K562 (cell line): ENCODE measurements around the gene EXOC3L1. TPM values are rescaled to one million over a fixed set of nuclear protein-coding genes. Genes with fewer than 3 reads are reported as not detected.
A peak's percentile ranks its signal among the peaks of the same experiment; 100 is the strongest.

ENCODE experiments used
- ARID1B ChIP-seq: fragments of 450-650 bp; IDR thresholded peaks from 2 replicates; pipeline ENCODE4 v1.6.1; 2016; ENCODE audit warnings: antibody characterized with exemption, mild to moderate bottlenecking, inconsistent platforms
- BRD9 ChIP-seq: fragments of 450-650 bp; IDR thresholded peaks from 2 replicates; pipeline ENCODE4 v1.6.1; 2018; ENCODE audit warnings: low read depth; ENCODE audit not compliant: partially characterized antibody
- FOXJ3 ChIP-seq: sonication (generic); formaldehyde crosslinking; IDR thresholded peaks from 2 replicates; pipeline ENCODE4 v1.4.0; 2020; ENCODE audit warnings: mild to moderate bottlenecking, missing genetic modification reagents
- GABPB2 ChIP-seq: fragments of 250-450 bp; sonication (Bioruptor Pico); conservative IDR thresholded peaks from 2 replicates; pipeline ENCODE4 v1.5.1; 2021; ENCODE audit warnings: mild to moderate bottlenecking
- HOXB6 ChIP-seq: fragments of 250-450 bp; sonication (Bioruptor Pico); IDR thresholded peaks from 2 replicates; pipeline ENCODE4 v1.5.1; 2022; ENCODE audit warnings: mild to moderate bottlenecking, borderline replicate concordance
- KLF1 ChIP-seq: fragments of 450-650 bp; IDR thresholded peaks from 2 replicates; pipeline ENCODE4 v1.6.1; 2016; ENCODE audit warnings: missing genetic modification characterization, missing compliant biosample characterization
- MTF1 ChIP-seq: fragments of 250-450 bp; sonication (Bioruptor Pico); IDR thresholded peaks from 2 replicates; pipeline ENCODE4 v1.9.0; 2021; ENCODE audit warnings: moderate library complexity, mild to moderate bottlenecking, inconsistent platforms, borderline replicate concordance
- NELFE ChIP-seq: IDR thresholded peaks from 2 replicates; pipeline ENCODE4 v1.6.1; 2011; ENCODE audit warnings: mild to moderate bottlenecking; ENCODE audit not compliant: insufficient read depth, insufficient read length
- RBM14 ChIP-seq: fragments of 200-400 bp; formaldehyde crosslinking; IDR thresholded peaks from 2 replicates; pipeline ENCODE4 v1.6.1; 2018; ENCODE audit warnings: low read depth, mild to moderate bottlenecking, low read length, moderate library complexity, borderline replicate concordance; ENCODE audit not compliant: insufficient read depth
- TCFL5 ChIP-seq: fragments of 250-450 bp; sonication (Bioruptor Pico); conservative IDR thresholded peaks from 2 replicates; pipeline ENCODE4 v1.6.1; 2021; ENCODE audit warnings: mild to moderate bottlenecking, moderate library complexity, matching md5 sums
- ZNF217 ChIP-seq: sonication (generic); formaldehyde crosslinking; IDR thresholded peaks from 2 replicates; pipeline ENCODE4 v1.8.0; 2022; ENCODE audit warnings: mild to moderate bottlenecking, missing genetic modification reagents
- ZNF23 ChIP-seq: fragments of 250-450 bp; sonication (Bioruptor Pico); IDR thresholded peaks from 2 replicates; pipeline ENCODE4 v1.4.0; 2020; ENCODE audit warnings: mild to moderate bottlenecking
- ZNF3 ChIP-seq: fragments of 250-450 bp; sonication (Bioruptor Pico); IDR thresholded peaks from 2 replicates; pipeline ENCODE4 v1.5.0; 2021; ENCODE audit warnings: mild to moderate bottlenecking, moderate library complexity
- ZNF408 ChIP-seq: fragments of 250-450 bp; sonication (Bioruptor Pico); IDR thresholded peaks from 2 replicates; pipeline ENCODE4 v1.4.0; 2020; ENCODE audit warnings: low read depth, mild to moderate bottlenecking, moderate library complexity
- ZNF764 ChIP-seq: fragments of 250-450 bp; sonication (Bioruptor Pico); IDR thresholded peaks from 2 replicates; pipeline ENCODE4 v1.4.0; 2020; ENCODE audit warnings: low read depth, mild to moderate bottlenecking, moderate library complexity
- polyA plus RNA-seq, 8 experiments: library from polyadenylated mRNA; depleted of rRNA in 4 of 8; stranded (reverse) in 5 of 8; unstranded in 3 of 8; fragments of >200 nt; fragmentation: Nextera tagmentation in 2 of 8; fragmentation: Illumina TruSeq in 1 of 8; extraction: Ambion mirVana in 2 of 8; extraction: Trizol in 1 of 8; gene quantifications; 2 replicates each; pipeline versions ENCODE4 v1.2.1 to v1.2.3, GENCODE V29; 2011 to 2014; ENCODE audit warnings: inconsistent platforms in 1 of 8, missing spikeins in 1 of 8
- total RNA-seq, 7 experiments: library from RNA; depleted of rRNA in 6 of 7; stranded (reverse); fragments of >200 nt in 6 of 7; fragmentation: Illumina TruSeq in 2 of 7; extraction: Trizol in 2 of 7; gene quantifications; 2 replicates each; pipeline versions ENCODE4 v1.2.1 to v1.2.3, GENCODE V29; 2011 to 2021; ENCODE audit warnings: low replicate concordance in 1 of 7
- TF ChIP-seq, protein P1 (sequence below), 2 experiments: fragments of 450-650 bp; formaldehyde crosslinking in 1 of 2; IDR thresholded peaks; 2 replicates each; pipeline versions ENCODE4 v1.4.0 to v1.6.1; 2014 to 2020; ENCODE audit warnings: mild to moderate bottlenecking in 2 of 2, borderline replicate concordance in 1 of 2, low read depth in 1 of 2
- TF ChIP-seq, protein P2 (sequence below): IDR thresholded peaks from 2 replicates; pipeline ENCODE4 v1.6.1; 2014; ENCODE audit warnings: antibody characterized with exemption

Gene EXOC3L1
- total and polyA plus RNA-seq, 9 of the 15 experiments (the other 6 are each of a cell fraction or from before 2014, with no cell fraction given): 0.08 TPM; not detected in 8

GRCh38 chr16:67226804-67227566 is 37.0 kb upstream of the EXOC3L1 start, which contains the start of gene TMEM208 (continued):
- peak; percentile 22 for TF ChIP-seq BRD9
- TF ChIP-seq ZNF3 (CRISPR knock-in tag): no peak
- TF ChIP-seq ARID1B: no peak; the same call in 1 of the 2 replicates
- TF ChIP-seq ZNF408 (CRISPR knock-in tag): no peak
- no peak for TF ChIP-seq RBM14
- no peak for TF ChIP-seq MTF1 (CRISPR knock-in tag)
- TF ChIP-seq, protein P1, sequence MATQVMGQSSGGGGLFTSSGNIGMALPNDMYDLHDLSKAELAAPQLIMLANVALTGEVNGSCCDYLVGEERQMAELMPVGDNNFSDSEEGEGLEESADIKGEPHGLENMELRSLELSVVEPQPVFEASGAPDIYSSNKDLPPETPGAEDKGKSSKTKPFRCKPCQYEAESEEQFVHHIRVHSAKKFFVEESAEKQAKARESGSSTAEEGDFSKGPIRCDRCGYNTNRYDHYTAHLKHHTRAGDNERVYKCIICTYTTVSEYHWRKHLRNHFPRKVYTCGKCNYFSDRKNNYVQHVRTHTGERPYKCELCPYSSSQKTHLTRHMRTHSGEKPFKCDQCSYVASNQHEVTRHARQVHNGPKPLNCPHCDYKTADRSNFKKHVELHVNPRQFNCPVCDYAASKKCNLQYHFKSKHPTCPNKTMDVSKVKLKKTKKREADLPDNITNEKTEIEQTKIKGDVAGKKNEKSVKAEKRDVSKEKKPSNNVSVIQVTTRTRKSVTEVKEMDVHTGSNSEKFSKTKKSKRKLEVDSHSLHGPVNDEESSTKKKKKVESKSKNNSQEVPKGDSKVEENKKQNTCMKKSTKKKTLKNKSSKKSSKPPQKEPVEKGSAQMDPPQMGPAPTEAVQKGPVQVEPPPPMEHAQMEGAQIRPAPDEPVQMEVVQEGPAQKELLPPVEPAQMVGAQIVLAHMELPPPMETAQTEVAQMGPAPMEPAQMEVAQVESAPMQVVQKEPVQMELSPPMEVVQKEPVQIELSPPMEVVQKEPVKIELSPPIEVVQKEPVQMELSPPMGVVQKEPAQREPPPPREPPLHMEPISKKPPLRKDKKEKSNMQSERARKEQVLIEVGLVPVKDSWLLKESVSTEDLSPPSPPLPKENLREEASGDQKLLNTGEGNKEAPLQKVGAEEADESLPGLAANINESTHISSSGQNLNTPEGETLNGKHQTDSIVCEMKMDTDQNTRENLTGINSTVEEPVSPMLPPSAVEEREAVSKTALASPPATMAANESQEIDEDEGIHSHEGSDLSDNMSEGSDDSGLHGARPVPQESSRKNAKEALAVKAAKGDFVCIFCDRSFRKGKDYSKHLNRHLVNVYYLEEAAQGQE (IDR thresholded peaks at IDR 0.05; ENCODE audit: borderline replicate concordance): no peak; the same call in 1 of the 2 replicates
- TF ChIP-seq, protein P1 (CRISPR knock-in tag; IDR thresholded peaks at IDR 0.05; ENCODE audit: low read depth): no peak; the same call in 1 of the 2 replicates
- no peak for TF ChIP-seq ZNF23 (CRISPR knock-in tag)
- TF ChIP-seq NELFE: no peak
- no peak for TF ChIP-seq HOXB6 (CRISPR knock-in tag)
- TF ChIP-seq, protein P2, sequence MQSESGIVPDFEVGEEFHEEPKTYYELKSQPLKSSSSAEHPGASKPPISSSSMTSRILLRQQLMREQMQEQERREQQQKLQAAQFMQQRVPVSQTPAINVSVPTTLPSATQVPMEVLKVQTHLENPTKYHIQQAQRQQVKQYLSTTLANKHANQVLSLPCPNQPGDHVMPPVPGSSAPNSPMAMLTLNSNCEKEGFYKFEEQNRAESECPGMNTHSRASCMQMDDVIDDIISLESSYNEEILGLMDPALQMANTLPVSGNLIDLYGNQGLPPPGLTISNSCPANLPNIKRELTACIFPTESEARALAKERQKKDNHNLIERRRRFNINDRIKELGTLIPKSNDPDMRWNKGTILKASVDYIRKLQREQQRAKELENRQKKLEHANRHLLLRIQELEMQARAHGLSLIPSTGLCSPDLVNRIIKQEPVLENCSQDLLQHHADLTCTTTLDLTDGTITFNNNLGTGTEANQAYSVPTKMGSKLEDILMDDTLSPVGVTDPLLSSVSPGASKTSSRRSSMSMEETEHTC: no peak
- TF ChIP-seq TCFL5 (CRISPR knock-in tag): no peak
- TF ChIP-seq GABPB2: no peak
- no peak for TF ChIP-seq ZNF764 (CRISPR knock-in tag)
- peak; percentile 84; the same call in 1 of the 2 replicates for TF ChIP-seq KLF1 (tag)
- no peak for TF ChIP-seq ZNF217 (CRISPR knock-in tag)
- no peak for TF ChIP-seq FOXJ3 (CRISPR knock-in tag)
